Stimulated activated CD4-positive, alpha-beta T cell treated with anti-CD3 and anti-CD28 coated beads, Interleukin-2, amount 100 ng/mL, for 24 hours (primary cell): ENCODE data around the gene TMEM17.
A peak's percentile ranks its signal among the peaks of the same experiment; 100 is the strongest.
"Not testable (repeated sequence)": the region's sequence is repeated elsewhere in the genome, so short reads cannot be mapped to it uniquely, and the experiment has no call there.

Source experiments
- DNase-seq, 2 donors: peaks; one replicate each; pipeline ENCODE4 v3.0.0-alpha.2; 2020

TMEM17 gene

DNA sequence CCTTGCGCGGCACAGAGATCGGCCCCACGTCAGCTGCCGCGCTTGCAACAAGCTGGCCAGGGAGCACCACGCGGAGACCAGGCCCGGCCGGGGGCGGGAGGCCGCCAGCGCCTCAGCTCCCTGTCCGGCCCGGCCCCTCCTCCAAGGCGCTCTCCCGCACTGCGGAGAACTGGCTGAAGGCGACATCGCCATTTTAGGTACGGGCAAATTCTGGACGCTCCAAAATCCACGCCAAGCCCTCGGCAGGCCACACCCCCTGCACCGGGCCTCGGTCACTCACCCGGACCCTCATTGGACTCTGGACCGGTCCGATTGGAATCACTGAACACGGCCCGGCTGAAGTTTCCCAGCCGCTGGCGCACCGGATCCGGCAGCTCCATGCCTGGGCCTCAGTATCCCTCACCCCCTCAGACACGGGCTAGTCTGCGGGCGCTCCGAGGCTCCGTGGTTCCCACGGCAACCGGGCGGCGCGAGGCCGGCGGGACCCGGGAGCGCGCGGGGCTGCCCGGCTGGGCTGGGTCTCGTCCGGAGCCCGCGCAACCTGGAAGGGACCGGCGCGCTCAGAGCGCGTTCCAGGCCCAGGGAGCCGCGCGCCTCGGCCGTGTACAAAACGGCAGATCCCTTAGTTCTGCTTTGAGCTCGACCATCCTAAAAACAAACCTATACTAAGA is at the start of gene TMEM17:
Gene TMEM17, minus strand, starts transcription at position 446 of the 671 bp plus-strand sequence. Its CDS starts 66 bp downstream, at position 380.
- DNase-seq = peak; percentile 28 to 66

DNA sequence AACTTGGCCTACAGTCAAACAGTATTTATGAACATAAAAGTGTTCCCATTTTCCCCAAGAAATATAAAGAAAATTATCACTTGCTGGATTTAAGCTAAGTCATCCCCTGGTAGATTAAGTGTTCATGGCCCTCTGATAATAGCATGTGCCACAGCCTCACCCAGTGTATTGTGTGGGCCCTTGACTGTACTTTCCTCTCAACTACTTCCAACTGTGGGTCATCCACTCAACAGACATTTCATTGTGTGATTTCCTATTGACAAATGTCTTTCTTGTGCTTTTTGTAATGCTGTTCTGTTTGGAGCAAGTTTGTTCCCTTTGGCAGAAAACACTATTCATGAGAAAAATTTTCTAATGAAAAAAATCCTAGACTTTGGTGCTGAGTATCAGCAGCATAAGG is 48.4 kb upstream of the TMEM17 start:
- no peak for DNase-seq

DNA sequence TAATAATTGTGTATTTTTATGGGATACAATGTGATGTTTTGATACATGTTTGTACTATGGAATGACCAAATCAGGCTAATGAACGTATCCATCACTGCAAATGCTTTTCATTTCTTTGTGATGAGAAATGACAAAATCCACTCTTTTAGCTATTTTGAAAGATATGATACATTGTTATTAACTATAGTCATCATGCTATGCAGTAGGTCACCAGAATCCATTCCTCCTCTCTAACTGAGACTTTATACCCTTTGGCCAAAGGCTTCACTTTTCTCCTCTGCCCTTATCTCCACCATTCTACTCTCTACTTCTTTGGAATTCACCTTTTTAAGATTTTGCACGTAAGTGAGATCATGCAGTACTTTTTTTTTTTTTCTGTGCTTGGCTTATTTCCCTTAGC is 44.5 kb upstream of the TMEM17 start:
- no peak for DNase-seq

GRCh38 chr2:62547854-62548253 is 41.9 kb upstream of the TMEM17 start:
- no peak for DNase-seq

DNA sequence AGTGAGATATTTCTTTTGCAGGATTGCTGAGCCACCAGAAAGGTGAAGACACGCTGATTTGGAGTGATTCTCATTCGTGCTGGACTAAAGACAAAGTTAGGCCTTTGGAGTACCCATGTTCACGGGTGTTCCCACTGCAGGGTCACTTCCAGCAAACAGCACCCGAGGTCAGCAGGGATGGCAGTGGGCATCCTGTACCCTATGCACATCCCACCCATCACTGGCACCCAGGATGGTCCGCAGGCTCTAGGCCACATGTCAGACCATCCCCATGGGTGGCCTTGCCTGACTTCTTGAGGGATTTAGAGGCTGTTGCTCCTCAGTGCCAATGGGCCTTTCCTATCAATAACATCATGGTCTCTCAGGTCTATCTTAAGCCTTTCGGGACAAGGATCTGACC is 39.3 kb upstream of the TMEM17 start:
- DNase-seq = no peak

DNA sequence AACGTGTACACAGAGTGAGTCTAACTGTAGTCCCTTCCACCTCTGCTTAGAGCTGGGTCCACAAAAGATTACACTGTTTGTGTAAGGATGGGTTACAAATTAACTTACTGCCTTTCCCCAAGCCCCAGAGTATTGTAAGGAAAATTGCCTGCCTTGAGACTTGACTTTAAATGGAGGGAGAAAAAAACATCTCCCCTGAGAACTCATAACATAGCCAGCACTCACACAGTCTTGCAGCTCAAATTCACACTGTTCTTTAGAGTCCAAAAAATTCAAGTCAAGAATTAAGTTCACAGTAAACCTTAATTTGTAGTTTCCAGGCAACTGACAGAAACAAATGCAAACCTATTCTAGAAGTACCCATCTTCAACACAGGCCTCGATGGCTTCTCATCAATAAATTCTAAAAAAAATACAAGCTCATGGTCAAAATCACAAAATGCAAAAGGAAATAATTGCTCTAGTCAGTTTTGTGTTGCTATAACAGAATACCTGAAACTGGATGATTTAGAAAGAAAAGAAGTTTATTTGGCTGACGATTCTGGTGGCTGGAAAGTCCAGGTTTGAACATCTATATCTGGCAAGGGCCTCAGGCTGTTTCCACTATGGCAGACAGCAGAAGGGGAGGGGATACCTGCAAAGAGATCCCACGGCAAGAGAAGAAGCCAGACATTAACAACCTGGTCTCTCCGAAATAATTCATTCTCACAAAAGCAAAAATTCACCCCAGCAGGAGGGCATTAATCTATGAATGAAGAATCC is 34.6 kb upstream of the TMEM17 start:
- no peak for DNase-seq

DNA sequence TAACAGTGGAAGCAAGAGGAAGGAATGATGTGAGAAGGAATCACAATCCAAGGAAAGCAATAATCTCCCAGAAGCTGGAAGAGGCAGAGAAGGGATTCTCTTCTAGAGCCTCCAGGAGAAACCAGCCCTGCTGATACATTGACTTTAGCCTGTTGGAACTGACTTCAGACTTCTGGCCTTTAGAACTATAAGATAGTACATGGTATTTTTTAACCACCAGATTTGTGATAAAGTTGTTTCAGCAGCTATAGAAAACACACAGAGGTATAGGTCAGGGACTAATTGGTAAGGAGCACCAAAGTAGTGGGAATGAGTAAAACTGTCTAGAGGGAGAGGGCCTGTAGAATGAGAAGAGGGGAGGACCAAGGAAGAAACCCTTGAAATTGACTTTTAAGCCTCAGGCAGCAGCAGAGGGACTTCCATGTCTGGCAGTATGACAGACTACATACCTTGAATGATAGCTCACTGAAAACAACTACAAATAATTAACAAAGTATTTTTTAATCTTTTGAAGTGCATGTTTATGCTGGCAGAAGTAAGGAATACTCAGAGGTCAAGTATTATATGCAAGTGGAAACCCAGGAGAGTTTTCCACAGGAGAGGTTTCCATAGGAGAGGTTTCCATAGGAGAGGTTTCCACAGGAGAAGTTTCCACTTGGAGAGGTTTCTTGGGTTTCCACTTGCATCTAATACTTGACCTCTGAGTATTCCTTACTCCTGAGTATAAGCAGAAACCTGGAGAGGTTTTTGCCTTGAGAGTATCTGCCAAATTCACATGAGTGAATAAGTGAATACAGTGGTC is 33.8 kb upstream of the TMEM17 start:
- DNase-seq = no peak

DNA sequence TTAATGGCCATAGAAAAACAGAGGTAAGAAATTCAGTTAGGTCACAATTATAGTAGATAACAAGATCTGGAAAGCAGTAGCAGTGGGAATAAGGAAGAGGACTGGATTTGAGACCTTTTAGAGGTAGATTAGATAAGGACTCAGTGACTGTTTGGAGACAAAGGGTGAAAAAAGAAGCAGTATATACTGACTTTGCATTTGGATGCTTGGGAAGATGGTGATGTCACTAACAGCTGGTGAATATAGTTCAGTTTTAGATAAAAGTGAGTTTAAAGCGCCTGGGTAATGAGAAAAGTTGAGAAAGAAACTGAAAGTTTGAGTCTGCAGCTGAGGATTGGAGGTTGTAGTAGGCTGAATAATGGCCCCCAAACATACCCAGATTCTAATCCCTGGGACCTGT is 32.8 kb upstream of the TMEM17 start:
- DNase-seq = no peak

DNA sequence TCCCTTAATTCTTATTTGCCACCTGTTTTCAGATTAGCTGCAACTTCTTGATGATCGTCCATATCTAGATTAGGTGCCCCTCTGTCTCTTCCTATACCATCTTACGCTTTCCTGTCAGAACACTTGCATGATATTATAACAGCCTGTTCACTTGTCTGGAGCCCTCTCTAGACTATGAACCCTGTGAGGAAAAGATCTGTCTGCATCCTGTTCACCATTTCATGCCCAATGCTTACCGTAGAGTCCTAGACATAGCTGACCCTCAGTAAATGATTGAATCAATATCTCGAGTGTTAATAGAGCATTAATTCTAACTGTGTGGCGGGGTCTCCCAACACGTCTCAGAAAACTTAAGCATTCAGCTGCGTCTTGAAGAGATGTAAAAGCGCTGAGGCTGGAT is 31.8 kb upstream of the TMEM17 start:
- no peak for DNase-seq

- DNase-seq = no peak
These were observed 31.0 kb upstream of the TMEM17 start for GRCh38 chr2:62536873-62537547.

- DNase-seq = not testable (repeated sequence)
These were observed 29.5 kb upstream of the TMEM17 start for GRCh38 chr2:62535521-62535920.

DNA sequence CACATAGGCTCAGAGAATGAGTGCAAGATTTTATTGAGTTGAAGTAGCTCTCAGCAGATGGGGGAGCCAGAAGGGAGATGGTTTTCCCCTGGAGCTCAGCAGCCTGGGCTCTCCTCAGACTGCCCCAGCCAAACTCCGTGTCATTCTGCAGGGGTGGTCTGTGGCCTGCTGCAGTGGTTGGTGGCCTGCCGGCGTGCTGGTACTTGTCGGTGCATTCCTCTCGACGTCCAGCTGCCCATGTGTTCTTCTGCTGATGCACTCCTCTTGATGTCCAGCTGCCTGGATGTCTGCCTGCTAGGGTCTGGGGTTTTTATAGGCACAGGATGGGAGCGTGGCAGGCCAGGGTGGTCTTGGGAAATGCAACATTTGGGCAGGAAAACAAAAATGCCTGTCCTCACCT is 25.6 kb upstream of the TMEM17 start:
- no peak for DNase-seq

- DNase-seq = no peak
These were observed 23.8 kb upstream of the TMEM17 start for GRCh38 chr2:62529758-62530157.

GRCh38 chr2:62527478-62528210 is 21.6 kb upstream of the TMEM17 start:
- DNase-seq = no peak

- no peak for DNase-seq
These were observed 20.8 kb upstream of the TMEM17 start for GRCh38 chr2:62526531-62527381.

DNA sequence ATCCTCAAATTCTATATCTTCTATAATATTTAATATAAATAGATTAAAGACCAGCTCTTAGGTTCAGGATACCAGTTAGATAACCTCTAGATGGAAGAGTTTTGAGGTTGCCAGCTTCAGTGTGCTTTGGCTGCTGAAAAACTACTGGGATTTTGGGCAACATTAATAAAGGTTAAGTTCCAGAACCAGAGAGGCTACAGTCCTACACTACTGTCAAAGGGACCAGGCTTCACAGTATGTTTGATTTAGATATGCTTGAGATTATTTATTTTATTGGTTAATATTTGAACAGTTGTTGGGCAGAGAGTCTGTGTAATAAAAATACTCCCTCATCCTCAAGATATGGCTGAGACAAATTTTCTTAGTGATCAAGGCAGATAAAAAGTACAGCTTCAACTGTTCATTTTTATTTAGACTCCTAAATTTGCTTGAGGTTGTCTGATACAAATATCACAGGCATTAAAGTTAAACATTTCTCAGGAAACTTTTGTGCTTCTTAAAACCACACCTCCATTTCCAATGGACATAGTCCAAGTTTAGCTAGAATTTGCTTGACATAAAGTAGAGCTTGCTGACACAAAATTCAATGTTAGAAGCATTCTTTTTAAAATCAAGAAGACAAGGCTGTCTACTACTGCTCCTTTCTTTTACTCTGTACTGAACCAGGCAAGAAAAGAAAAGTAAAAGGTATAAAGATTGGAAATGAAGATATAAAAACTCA is 19.7 kb upstream of the TMEM17 start:
- no peak for DNase-seq

DNA sequence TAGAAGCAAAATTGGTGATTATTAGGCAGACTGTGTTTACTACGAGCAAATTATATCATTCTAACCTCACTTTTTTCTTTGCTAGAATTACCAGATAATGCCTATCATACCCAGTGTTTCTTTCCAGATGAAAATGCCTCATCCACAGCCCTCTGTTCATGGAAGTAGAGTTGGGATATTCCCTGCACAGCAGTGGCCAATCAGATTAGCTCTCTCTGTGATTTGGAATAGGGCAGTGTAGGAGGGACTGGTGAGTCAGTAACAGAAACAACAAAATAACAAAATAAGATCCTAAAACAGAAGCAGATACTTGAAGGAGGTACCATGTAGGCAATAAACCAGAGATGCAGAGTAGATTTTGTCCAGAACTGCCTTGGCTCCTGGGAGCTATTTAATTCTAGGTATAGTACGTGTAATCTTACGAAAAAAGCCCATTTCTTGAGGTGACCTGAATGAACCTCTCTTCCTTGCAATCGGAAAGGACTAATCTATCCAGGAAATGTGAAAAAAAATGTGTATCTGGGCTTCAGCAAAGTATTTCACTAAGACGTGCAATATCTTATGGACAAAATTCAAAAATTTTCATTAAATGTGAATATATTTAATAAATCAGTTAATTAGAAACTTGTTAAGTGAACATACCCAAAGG is 18.4 kb upstream of the TMEM17 start:
- DNase-seq = no peak

DNA sequence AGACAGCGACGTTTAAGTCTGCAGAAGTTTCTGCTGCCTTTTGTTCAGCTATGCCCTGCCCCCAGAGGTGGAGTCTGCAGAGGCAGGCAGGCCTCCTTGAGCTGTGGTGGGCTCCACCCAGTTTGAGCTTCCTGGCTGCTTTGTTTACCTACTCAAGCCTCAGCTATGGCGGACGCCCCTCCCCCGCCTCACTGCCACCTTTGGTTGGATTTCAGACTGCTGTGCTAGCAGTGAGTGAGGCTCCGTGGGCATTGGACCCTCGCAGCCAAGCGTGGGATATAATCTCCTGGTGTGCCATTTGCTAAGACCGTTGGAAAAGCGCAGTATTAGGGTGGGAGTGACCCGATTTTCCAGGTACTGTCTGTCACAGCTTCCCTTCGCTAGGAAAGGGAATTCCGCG is 15.1 kb upstream of the TMEM17 start:
- DNase-seq = not testable (repeated sequence)

- DNase-seq = no peak
These were observed 6.4 kb upstream of the TMEM17 start for GRCh38 chr2:62512384-62512783.

DNA sequence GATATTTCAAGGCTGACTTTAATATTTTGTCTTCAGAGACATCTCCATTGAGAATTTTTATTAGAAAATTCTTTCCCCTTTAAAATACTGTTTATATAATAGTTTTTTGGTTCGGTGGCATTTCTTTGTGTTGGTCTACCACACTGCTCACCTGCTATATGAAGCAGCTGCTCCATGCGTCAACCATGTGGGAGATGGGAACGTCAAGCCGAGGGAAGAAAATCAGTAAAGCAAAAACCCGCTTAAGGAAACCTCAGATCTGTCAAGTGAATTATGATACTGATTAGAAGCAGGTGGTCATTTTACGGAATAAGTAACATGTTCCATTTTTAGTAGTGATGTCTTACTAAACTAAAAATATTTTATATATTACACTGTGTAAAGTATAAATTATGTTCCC is 5.6 kb upstream of the TMEM17 start:
- no peak for DNase-seq
